HG02840 (cell line): ENCODE results near the gene PABPN1L.
"Not testable (repeated sequence)": the region's sequence is repeated elsewhere in the genome, so short reads cannot be mapped to it uniquely, and the experiment has no call there.

Experiments
- ATAC-seq: cut with Tn5 transposase; IDR thresholded peaks from one replicate; pipeline ENCODE4 v1.9.1; 2021; ENCODE audit warnings: mild to moderate bottlenecking, moderate library complexity, moderate number of reproducible peaks; ENCODE audit not compliant: unreplicated experiment, low FRiP score

PABPN1L gene

GRCh38 chr16:88835383-88835782 lies 31.1 kb downstream of the PABPN1L start:
- ATAC-seq, result no peak

GRCh38 chr16:88834670-88835069 lies 31.8 kb downstream of the PABPN1L start:
- ATAC-seq, result no peak

DNA sequence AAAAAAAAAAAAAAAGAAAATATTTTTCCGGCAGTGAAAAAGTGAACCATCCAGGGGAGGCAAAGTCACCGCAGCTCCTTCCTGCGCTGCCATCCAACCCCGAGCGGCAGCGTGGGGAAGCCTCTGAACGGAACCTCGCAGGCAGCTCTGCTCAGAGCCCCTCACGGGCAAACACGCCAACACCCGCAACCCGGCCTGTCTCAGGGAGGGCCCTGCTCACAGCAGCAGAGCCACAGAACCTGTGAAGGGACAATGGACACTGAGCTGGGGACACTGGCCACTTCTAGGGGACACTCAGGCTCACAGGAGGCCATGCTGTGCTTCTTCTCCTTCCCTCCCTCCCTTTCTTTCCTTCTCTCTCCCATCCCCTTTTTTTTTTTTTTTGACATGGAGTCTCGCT lies 33.4 kb downstream of the PABPN1L start:
- no peak for ATAC-seq

DNA sequence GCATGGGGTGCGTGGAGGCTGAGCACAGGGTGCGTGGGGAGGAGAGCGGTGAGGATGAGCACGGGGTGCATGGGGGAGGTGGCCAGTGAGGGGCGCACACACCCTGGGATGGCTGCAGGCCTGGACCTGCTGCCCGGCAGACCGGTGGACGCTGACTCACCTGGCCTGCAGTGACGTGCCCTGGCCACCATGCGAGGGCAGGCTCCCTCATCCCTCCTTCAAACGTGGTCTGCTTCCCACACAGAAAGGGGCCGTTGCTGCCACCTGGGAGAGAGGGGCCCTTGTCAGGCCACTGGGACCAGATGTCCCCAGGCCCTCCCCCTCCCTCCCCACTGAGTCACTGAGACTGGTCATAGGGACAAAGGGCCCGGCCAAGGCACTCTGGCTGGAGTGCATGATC lies 34.6 kb downstream of the PABPN1L start:
- ATAC-seq, result no peak

- ATAC-seq, result no peak
These were observed 35.7 kb downstream of the PABPN1L start for GRCh38 chr16:88830783-88831182.

DNA sequence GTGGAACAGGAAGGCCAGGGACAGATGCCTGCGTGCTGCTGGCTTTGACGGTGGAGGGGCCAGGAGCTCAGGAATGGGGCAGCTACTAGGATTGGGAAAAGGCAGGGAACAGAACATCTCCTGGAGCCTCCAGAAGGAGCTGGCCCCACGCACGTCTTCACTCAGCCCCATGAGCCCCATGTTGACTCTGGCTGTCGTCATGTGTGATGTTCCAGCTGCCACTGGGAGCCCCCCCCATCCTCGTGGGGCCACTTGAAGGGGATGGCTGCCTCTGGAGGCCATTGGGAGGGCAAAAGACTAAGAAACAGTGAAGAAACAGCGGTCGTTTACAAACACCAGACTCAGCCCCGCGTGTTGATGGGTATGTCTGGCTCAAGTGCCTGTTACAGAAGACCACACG lies 36.2 kb downstream of the PABPN1L start:
- ATAC-seq, result no peak

- ATAC-seq, result no peak
These were observed 37.7 kb downstream of the PABPN1L start for GRCh38 chr16:88828711-88829110.

DNA sequence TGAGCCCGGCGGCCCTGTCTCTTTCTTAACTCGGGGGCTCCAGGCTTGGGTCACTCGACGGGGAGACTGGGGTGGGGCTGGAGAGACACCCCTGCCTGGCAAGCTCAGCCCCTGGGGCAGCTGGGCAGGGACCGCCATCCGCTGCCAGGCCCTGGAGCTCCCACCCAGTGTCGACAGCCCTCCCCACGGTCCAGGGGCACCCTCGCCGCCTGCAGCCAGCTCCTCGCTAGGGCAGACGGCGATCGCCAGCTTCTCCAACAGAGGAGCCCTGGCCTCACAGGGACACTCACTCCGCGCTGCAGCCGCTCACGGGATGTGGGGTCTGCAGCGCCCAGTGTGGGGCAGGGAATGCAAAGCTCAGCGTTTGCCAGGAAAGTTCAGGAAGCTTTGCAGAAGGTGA lies 38.7 kb downstream of the PABPN1L start:
- ATAC-seq, result no peak

DNA sequence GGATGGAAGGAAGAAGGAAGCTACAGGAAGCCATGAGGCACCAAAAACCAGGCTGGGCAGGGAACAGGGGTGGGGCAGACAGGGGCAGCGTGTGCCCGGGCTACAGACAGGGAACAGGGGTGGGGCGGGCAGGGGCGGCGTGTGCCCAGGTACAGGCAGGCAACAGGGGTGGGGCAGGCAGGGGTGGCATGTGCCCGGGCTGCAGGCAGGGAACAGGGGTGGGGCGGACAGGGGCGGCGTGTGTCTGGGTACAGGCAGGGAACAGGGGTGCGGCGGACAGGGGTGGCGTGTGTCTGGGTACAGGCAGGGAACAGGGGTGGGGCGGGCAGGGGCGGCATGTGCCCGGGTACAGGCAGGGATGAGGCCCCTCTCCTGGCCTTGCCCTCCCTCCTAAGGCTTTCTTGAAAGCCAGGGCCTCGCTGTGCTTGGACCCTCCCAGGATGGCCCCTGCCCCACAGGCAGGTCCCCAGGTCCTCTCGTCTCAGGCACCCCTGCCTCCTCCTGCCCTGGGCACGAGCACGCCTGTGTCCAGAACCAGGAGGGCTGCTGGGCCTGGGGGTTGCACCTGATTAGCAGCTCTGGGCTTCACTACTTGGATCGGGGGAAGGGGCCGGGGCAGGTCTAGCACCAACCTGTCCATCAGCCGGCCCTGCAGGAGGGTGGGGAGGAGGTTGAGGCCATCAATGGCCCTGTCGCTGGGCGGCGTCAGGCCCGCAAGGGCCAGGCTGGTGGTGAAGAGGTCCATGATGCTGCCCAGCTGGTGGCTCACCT lies 40.2 kb downstream of the PABPN1L start:
- ATAC-seq, result no peak

- no peak for ATAC-seq
These were observed 41.3 kb downstream of the PABPN1L start for GRCh38 chr16:88825146-88825545.

- ATAC-seq, result no peak
These were observed 42.0 kb downstream of the PABPN1L start for GRCh38 chr16:88824256-88825077.

GRCh38 chr16:88823646-88824045 lies 42.8 kb downstream of the PABPN1L start:
- not testable (repeated sequence) for ATAC-seq

- ATAC-seq, result no peak
These were observed 44.0 kb downstream of the PABPN1L start for GRCh38 chr16:88822281-88823040.

DNA sequence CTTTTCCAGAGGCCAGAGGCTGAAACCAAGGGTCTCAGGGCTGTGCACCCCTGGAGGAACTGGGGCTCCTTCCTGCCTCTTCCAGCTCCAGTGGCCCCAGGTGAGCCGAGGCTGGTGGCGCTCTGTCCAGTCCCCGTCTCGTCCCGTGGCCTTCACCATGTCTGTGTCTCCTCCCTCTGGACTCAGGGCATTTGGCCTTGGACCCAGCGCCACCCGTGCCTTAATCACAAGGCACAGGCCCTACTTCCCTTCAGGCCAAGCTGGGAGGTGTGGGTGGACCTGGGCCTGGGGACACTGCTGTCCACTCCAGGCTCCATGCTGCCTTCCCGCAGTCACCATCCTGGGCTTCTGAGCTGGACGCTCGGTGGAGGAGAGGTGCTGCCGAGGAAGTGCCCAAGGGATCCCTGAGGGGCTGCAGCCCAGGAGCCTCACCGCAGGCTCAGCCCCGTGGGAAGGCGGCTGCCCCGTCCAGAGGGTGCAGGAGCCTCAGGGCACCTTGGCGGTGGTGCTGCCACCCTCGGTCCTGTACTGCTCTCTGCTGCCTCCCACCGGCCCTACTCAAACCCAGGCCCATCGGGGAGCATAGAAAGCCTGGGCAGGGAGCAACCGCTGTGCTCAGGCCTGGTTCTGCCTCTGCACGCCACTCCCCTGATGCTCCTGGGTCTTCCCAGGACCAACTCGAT lies 45.2 kb downstream of the PABPN1L start:
- ATAC-seq, result no peak

GRCh38 chr16:88820385-88821025 lies 46.0 kb downstream of the PABPN1L start:
- ATAC-seq, result no peak

DNA sequence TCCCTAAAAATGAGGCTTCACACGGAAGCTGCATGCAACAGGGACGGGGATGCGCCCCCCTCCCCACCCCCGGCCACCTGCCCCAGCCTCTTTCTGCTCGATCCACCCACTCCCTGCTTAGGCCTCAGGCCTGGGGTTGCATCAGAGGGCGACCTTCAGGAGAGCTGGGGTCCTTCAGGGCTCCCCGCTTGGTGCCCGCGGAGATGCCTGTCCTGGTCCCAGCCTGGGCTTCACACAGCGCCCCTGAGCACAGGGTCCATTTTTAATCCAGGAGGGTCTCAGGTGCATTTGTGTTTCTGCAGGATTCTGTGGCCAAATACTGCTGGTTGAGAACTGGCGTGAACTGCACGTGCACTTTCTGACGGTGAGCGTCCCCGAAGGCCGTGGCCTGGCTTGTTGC lies 47.3 kb downstream of the PABPN1L start:
- ATAC-seq, result no peak

DNA sequence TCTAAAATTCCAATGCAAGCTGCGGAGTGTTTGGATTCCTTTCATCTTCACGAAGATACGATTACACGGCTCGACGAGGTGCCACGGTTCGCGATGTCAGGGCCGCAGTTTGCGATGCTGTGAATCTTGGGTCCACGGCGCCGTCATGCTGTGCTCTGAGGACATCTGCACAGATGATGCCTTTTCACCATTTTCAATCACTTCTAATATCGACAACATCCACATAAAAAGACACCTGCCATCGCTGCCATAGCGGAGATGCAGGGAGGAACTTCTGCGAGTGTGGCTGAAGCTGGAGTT lies 47.9 kb downstream of the PABPN1L start:
- no peak for ATAC-seq

DNA sequence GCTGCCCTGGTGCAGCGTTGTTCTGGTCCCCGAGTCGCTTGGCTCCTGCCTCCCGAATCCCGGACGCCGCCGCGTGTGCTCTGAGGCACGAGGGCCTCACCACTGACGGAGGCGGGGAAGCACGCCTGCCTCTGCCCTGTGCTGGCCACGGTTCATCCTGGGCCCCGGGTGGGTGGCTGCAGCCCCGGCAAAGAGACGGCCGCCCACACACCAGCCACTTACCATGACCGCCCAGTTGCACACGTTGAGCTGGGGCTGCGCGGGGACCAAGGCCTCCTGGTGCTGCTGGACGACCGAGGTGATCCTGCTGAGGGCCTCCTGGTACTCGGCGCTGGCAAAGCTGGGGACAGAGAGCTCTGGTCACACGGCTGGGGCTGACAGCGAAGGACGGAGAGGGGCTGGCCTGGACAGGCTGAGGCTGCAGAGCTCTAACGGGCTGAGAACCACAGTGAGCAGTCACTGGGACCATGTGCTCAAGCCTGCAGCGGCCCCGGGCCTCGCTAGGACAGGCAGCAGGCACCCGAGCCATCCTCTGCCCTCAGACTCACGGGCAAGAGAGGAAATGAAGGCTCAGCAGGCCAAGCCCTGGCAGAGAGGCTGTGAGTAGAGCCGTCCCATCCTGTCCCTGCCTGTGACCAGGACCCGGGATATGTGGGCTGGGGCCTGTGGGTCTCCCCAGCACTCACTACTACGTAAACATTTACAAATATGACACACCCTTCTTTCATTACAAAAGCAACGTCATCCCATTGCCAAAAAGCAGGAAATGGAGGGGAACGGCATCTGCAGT lies 48.5 kb downstream of the PABPN1L start:
- no peak for ATAC-seq

GRCh38 chr16:88816736-88817535 lies 49.5 kb downstream of the PABPN1L start:
- ATAC-seq, result no peak
